Common myeloid progenitor, CD34-positive (primary cell): ENCODE data around the gene ZFHX2.
A peak's percentile ranks its signal among the peaks of the same experiment; 100 is the strongest.

Experiments
- CTCF ChIA-PET: fragments of 350-600 bp; sonication (Branson Sonifier 250); formaldehyde crosslinking; loops from one replicate; lab custom pipeline; 2021; ENCODE audit warnings: antibody characterized with exemption; lab: Charles Lee
- POLR2A ChIA-PET: fragments of 350-600 bp; sonication (Branson Sonifier 250); formaldehyde crosslinking; loops from one replicate; lab custom pipeline; 2021; ENCODE audit warnings: antibody characterized with exemption; lab: Charles Lee
- DNase-seq, 3 donors: peaks; one replicate each; pipeline versions ENCODE4 v3.0.0 to v3.0.0-alpha.2; 2013
- H3K27ac ChIP-seq, 2 experiments: 1 replicate in 1 of 2; 2 replicates in 1 of 2; pipeline ENCODE4 v1.7.0; 2013; ENCODE audit warnings: inconsistent platforms in 2 of 2, low read length in 2 of 2, mild to moderate bottlenecking in 2 of 2, low read depth in 1 of 2, moderate library complexity in 1 of 2; ENCODE audit not compliant: severe bottlenecking in 2 of 2, insufficient read depth in 1 of 2, poor library complexity in 1 of 2
- H3K27me3 ChIP-seq, 5 experiments: replicated peaks in 2 of 5; 1 replicate in 3 of 5; 2 replicates in 2 of 5; pipeline versions ENCODE4 v1.6.1 to v1.7.0; 2013; ENCODE audit warnings: low read length in 4 of 5, mild to moderate bottlenecking in 2 of 5, moderate library complexity in 2 of 5, inconsistent platforms in 1 of 5; ENCODE audit not compliant: insufficient read depth in 5 of 5, control insufficient read depth in 4 of 5
- H3K36me3 ChIP-seq, 4 experiments: 1 replicate in 2 of 4; 2 replicates in 2 of 4; pipeline versions ENCODE4 v1.6.1 to v1.7.0; 2013; ENCODE audit warnings: low read length in 3 of 4, control low read depth in 1 of 4, mild to moderate bottlenecking in 1 of 4; ENCODE audit not compliant: control insufficient read depth in 4 of 4, insufficient read depth in 4 of 4
- H3K4me1 ChIP-seq, 4 experiments: 1 replicate in 3 of 4; 2 replicates in 1 of 4; pipeline versions ENCODE4 v1.6.1 to v1.7.1; 2013; ENCODE audit warnings: low read length in 3 of 4, mild to moderate bottlenecking in 3 of 4, control low read depth in 1 of 4, inconsistent platforms in 1 of 4, moderate library complexity in 1 of 4; ENCODE audit not compliant: control insufficient read depth in 4 of 4, insufficient read depth in 4 of 4; ENCODE audit errors: control extremely low read depth in 1 of 4
- H3K4me3 ChIP-seq, 7 experiments: 1 replicate in 4 of 7; 2 replicates in 3 of 7; pipeline versions ENCODE4 v1.5.1 to v1.7.0; 2013; ENCODE audit warnings: mild to moderate bottlenecking in 7 of 7, low read length in 6 of 7, moderate library complexity in 6 of 7, inconsistent platforms in 2 of 7, low read depth in 2 of 7, control low read depth in 1 of 7; ENCODE audit not compliant: insufficient read depth in 4 of 7, control insufficient read depth in 1 of 7; ENCODE audit errors: extremely low read depth in 1 of 7
- H3K9me3 ChIP-seq, 5 experiments: 1 replicate in 4 of 5; 2 replicates in 1 of 5; pipeline versions ENCODE4 v1.6.1 to v1.7.1; 2013; ENCODE audit warnings: low read length in 4 of 5, mild to moderate bottlenecking in 2 of 5, inconsistent platforms in 1 of 5, low read depth in 1 of 5, moderate library complexity in 1 of 5; ENCODE audit not compliant: control insufficient read depth in 4 of 5, insufficient read depth in 2 of 5; ENCODE audit errors: control extremely low read depth in 1 of 5
- WGBS: methylation state at CpG from one replicate; pipeline ENCODE4 v1.1.5; 2013; ENCODE audit not compliant: insufficient coverage; 5-methylcytosine and 5-hydroxymethylcytosine counted together

The ZFHX2 gene

GRCh38 chr14:23559926-23560520 lies 8.5 kb upstream of the ZFHX2 start:
- 94% methylated on average over 3 of the region's 3 CpGs for WGBS
- POLR2A ChIA-PET, result interaction anchor here (1.0 kb wide), 1 partner anchor 293 kb away, joined by 4 read pairs; no protein-coding TSS in a partner anchor
- peaks cover 23 to 73% (median 51%) of the 10 kb centered on the region in 4 experiments for H3K36me3 ChIP-seq

GRCh38 chr14:23559010-23559925 lies 7.7 kb upstream of the ZFHX2 start:
- H3K36me3 ChIP-seq, result peaks cover 20 to 66% (median 47%) of the 10 kb centered on the region in 4 experiments
- peak; percentile 66 to 85 (median 79) for DNase-seq
- no peaks in the 10 kb centered on the region for H3K27me3 ChIP-seq
- no peak overlapping the region for H3K27ac ChIP-seq
- no peak overlapping the region for H3K4me3 ChIP-seq
- 72% methylated on average over 12 of the region's 21 CpGs for WGBS
- no peaks in the 10 kb centered on the region for H3K9me3 ChIP-seq
- ChIA-PET POLR2A (interaction anchor here (0.6 to 1.0 kb wide), 3 partner anchors 237 to 1421 kb away, joined by 3 to 4 read pairs (median 3); no protein-coding TSS in a partner anchor), CTCF (interaction anchor here (0.9 to 20.8 kb wide), 21 partner anchors 8 to 558 kb away, joined by 3 to 519 read pairs (median 8); partner anchors contain the start of genes AP1G2 and ZFHX2)
- peaks cover 0 to 26% (median 17%) of the 10 kb centered on the region in 4 experiments for H3K4me1 ChIP-seq

More at GRCh38 chr14:23559926-23560520, 8.5 kb upstream of the ZFHX2 start:
- Histone ChIP-seq H3K27ac (no peak overlapping the region), H3K27me3 (no peaks in the 10 kb centered on the region), H3K4me1 (peaks cover 0 to 26% (median 16%) of the 10 kb centered on the region in 4 experiments), H3K4me3 (no peak overlapping the region), H3K9me3 (no peaks in the 10 kb centered on the region)
- no peak for DNase-seq
- CTCF ChIA-PET, result interaction anchor here (0.9 to 20.8 kb wide), 21 partner anchors 8 to 557 kb away, joined by 3 to 519 read pairs (median 8); partner anchors contain the start of genes AP1G2, HOMEZ and ZFHX2

GRCh38 chr14:23558346-23559009 lies 6.9 kb upstream of the ZFHX2 start:
- Histone ChIP-seq H3K36me3 (peaks cover 16 to 58% (median 39%) of the 10 kb centered on the region in 4 experiments), H3K27ac (no peak overlapping the region), H3K4me1 (peaks cover 0 to 26% (median 17%) of the 10 kb centered on the region in 4 experiments), H3K9me3 (no peaks in the 10 kb centered on the region), H3K4me3 (no peak overlapping the region), H3K27me3 (no peaks in the 10 kb centered on the region)
- WGBS, result 98% methylated on average over 7 of the region's 10 CpGs
- ChIA-PET POLR2A (interaction anchor here (0.6 to 1.0 kb wide), 2 partner anchors 21 to 1421 kb away, joined by 3 read pairs; no protein-coding TSS in a partner anchor), CTCF (interaction anchor here (1.0 to 20.8 kb wide), 14 partner anchors 9 to 265 kb away, joined by 3 to 519 read pairs (median 10); partner anchors contain the start of gene AP1G2)
- DNase-seq, result no peak

- ChIA-PET POLR2A (interaction anchor here (1.0 kb wide), 1 partner anchor 20 kb away, joined by 3 read pairs; no protein-coding TSS in a partner anchor), CTCF (interaction anchor here (1.0 to 20.8 kb wide), 8 partner anchors 8 to 90 kb away, joined by 3 to 519 read pairs (median 38); partner anchors contain the start of gene AP1G2)
- Histone ChIP-seq H3K4me3 (no peak overlapping the region), H3K36me3 (peaks cover 15 to 53% (median 34%) of the 10 kb centered on the region in 4 experiments), H3K27me3 (no peaks in the 10 kb centered on the region), H3K27ac (no peak overlapping the region), H3K9me3 (no peaks in the 10 kb centered on the region), H3K4me1 (peaks cover 0 to 26% (median 17%) of the 10 kb centered on the region in 4 experiments)
- no peak for DNase-seq
- 100% methylated on average over 1 of the region's 1 CpG for WGBS
Measured at GRCh38 chr14:23557946-23558345, 6.4 kb upstream of the ZFHX2 start.

GRCh38 chr14:23557521-23557920 lies 6.0 kb upstream of the ZFHX2 start:
- peaks cover 0 to 26% (median 17%) of the 10 kb centered on the region in 4 experiments for H3K4me1 ChIP-seq
- peak overlapping the region in 2 of 7 experiments; percentile 87 to 89 for H3K4me3 ChIP-seq
- H3K27me3 ChIP-seq, result no peaks in the 10 kb centered on the region
- H3K36me3 ChIP-seq, result peaks cover 15 to 49% (median 34%) of the 10 kb centered on the region in 4 experiments
- no peak overlapping the region for H3K27ac ChIP-seq
- H3K9me3 ChIP-seq, result no peaks in the 10 kb centered on the region
- POLR2A ChIA-PET, result interaction anchor here (1.0 kb wide), 1 partner anchor 20 kb away, joined by 3 read pairs; no protein-coding TSS in a partner anchor
- DNase-seq, result no peak
- 90% methylated on average over 2 of the region's 2 CpGs for WGBS
- CTCF ChIA-PET, result interaction anchor here (1.0 to 20.8 kb wide), 7 partner anchors 13 to 89 kb away, joined by 3 to 519 read pairs (median 63); partner anchors contain the start of gene AP1G2
